ENCODE measurements around the gene GALNS.

The GALNS gene

DNA sequence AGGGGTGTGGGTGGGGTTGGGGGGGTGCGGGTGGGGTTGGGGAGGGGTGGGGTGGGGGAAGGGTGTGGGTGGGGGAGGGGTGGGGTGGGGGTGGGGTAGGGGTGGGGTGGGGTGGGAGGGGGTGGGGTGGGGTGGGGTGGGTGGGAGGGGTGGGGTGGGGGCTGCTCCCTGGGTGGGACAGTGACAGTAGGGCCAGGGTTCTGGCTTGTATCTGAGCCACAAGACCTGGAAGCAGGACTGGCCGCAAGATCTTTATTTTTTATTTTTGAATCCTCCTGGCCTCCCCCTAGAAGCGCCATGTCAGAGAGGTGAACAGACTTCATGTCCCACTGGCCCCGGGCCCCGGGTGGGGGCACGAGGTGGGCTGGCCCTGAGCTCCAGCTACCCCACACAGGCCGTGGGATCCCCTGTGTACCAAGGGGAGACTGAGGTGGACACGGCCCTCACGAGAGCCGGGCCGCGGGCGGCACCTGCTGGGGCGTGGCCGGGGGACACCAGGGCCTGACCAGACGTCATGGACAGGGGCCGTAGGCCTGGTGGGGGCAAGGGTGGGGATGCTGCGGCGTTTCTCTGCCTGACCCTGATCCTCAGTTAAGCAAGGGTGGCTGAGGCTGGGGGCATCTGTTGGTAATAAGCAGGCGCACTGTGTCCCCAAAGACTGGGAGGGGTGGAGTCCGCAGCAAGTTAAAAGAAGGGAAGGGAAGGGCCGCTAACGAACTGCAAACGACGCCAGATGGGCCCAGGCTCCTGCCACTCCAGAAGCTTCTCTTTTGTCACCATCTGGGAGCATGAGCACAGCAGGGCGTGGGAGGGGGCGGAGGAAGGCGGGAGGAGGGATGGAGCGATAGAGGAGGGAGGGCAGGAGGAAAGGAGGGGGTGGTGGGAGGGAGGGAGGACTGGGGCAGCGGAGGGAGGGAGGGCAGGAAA, 32.0 kb upstream of the GALNS start:
- Histone ChIP-seq H3F3A (ENCODE audit: low read depth) (no peaks in the 10 kb centered on the region), H3K9ac (ENCODE audit: low read depth, low read length, poor library complexity, severe bottlenecking) (no peak overlapping the region), H3K27me3 (ENCODE audit: insufficient read depth, low read length, poor library complexity, severe bottlenecking) (no peaks in the 10 kb centered on the region), H4K20me1 (ENCODE audit: insufficient read depth, low read length, poor library complexity, severe bottlenecking) (no peaks in the 10 kb centered on the region), H3K4me2 (ENCODE audit: low read depth, low read length, poor library complexity, severe bottlenecking) (no peak overlapping the region), H2AFZ (ENCODE audit: low read length) (no peak overlapping the region), H3K9me2 (replicated peaks; ENCODE audit: low read depth, low read length) (no peaks in the 10 kb centered on the region), H3K79me2 (ENCODE audit: insufficient read depth, low read length) (no peaks in the 10 kb centered on the region), H3K4me1 (ENCODE audit: insufficient read depth, low read length, poor library complexity, severe bottlenecking) (no peaks in the 10 kb centered on the region), H3K4me3 (ENCODE audit: low read length, poor library complexity, severe bottlenecking) (no peak overlapping the region), H3K36me3 (ENCODE audit: insufficient read depth, low read length) (peaks cover 44% of the 10 kb centered on the region; the same call in 1 of the 2 replicates), H3K9me3 (ENCODE audit: insufficient read depth, low read depth, low read length) (no peaks in the 10 kb centered on the region)
- TF ChIP-seq, protein P1, sequence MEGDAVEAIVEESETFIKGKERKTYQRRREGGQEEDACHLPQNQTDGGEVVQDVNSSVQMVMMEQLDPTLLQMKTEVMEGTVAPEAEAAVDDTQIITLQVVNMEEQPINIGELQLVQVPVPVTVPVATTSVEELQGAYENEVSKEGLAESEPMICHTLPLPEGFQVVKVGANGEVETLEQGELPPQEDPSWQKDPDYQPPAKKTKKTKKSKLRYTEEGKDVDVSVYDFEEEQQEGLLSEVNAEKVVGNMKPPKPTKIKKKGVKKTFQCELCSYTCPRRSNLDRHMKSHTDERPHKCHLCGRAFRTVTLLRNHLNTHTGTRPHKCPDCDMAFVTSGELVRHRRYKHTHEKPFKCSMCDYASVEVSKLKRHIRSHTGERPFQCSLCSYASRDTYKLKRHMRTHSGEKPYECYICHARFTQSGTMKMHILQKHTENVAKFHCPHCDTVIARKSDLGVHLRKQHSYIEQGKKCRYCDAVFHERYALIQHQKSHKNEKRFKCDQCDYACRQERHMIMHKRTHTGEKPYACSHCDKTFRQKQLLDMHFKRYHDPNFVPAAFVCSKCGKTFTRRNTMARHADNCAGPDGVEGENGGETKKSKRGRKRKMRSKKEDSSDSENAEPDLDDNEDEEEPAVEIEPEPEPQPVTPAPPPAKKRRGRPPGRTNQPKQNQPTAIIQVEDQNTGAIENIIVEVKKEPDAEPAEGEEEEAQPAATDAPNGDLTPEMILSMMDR (conservative IDR thresholded peaks at IDR 0.05; ENCODE audit: low read length): no peak
- TF ChIP-seq EZH2phosphoT487 (IDR thresholded peaks at IDR 0.05; ENCODE audit: borderline replicate concordance): no peak

GRCh38 chr16:88888057-88888456, 31.3 kb upstream of the GALNS start:
- no peaks in the 10 kb centered on the region for H3K27me3 ChIP-seq (ENCODE audit: insufficient read depth, low read length, poor library complexity, severe bottlenecking)
- peaks cover 49% of the 10 kb centered on the region; the same call in 1 of the 2 replicates for H3K36me3 ChIP-seq (ENCODE audit: insufficient read depth, low read length)
- H3K4me3 ChIP-seq (ENCODE audit: low read length, poor library complexity, severe bottlenecking): no peak overlapping the region
- H3F3A ChIP-seq (ENCODE audit: low read depth): no peaks in the 10 kb centered on the region
- H3K9ac ChIP-seq (ENCODE audit: low read depth, low read length, poor library complexity, severe bottlenecking): no peak overlapping the region
- no peak overlapping the region for H3K4me2 ChIP-seq (ENCODE audit: low read depth, low read length, poor library complexity, severe bottlenecking)
- H2AFZ ChIP-seq (ENCODE audit: low read length): no peak overlapping the region
- H3K9me2 ChIP-seq (replicated peaks; ENCODE audit: low read depth, low read length): no peaks in the 10 kb centered on the region
- H3K4me1 ChIP-seq (ENCODE audit: insufficient read depth, low read length, poor library complexity, severe bottlenecking): no peaks in the 10 kb centered on the region
- no peaks in the 10 kb centered on the region for H4K20me1 ChIP-seq (ENCODE audit: insufficient read depth, low read length, poor library complexity, severe bottlenecking)
- H3K79me2 ChIP-seq (ENCODE audit: insufficient read depth, low read length): no peaks in the 10 kb centered on the region
- TF ChIP-seq, protein P1 (conservative IDR thresholded peaks at IDR 0.05; ENCODE audit: low read length): no peak
- H3K9me3 ChIP-seq (ENCODE audit: insufficient read depth, low read depth, low read length): no peaks in the 10 kb centered on the region

DNA sequence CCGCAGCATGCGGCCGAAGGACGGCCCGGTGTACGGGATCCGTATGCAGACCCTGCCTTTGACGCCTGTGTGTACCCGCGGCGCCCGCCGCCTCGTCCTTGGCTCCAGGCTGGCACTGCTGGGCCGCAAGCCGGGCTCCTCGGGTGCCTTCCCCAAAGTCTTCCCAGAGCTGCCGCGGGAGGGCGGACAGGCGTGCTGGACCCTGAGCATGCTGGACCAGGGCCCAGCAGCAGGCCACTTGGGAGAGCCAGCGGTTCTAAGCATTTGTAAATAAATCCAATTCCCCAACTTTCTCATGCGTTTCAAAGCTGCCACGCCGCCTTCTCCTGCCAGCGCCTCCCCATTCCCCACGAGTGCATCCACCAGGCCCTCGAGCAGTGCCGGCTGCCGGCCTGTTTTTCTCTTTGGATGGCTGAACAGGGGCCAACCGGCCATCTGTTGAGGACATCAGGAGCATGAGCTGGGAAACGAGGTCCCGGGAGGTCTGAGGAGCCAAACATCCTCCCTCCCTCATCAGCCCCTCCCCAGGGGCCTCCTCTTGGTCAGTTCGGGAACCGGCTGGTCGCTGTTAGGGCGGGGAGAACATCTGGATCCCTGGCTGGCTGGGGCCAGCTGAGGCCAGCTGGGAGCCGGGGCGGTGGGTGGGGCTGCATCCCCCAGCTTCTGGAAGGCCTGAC, 30.2 kb upstream of the GALNS start:
- no peaks in the 10 kb centered on the region for H3K4me1 ChIP-seq (ENCODE audit: insufficient read depth, low read length, poor library complexity, severe bottlenecking)
- no peak overlapping the region for H3K9ac ChIP-seq (ENCODE audit: low read depth, low read length, poor library complexity, severe bottlenecking)
- H3F3A ChIP-seq (ENCODE audit: low read depth): no peaks in the 10 kb centered on the region
- no peaks in the 10 kb centered on the region for H3K9me2 ChIP-seq (replicated peaks; ENCODE audit: low read depth, low read length)
- no peaks in the 10 kb centered on the region for H3K27me3 ChIP-seq (ENCODE audit: insufficient read depth, low read length, poor library complexity, severe bottlenecking)
- no peaks in the 10 kb centered on the region for H4K20me1 ChIP-seq (ENCODE audit: insufficient read depth, low read length, poor library complexity, severe bottlenecking)
- H3K79me2 ChIP-seq (ENCODE audit: insufficient read depth, low read length): no peaks in the 10 kb centered on the region
- TF ChIP-seq, protein P1 (conservative IDR thresholded peaks at IDR 0.05; ENCODE audit: low read length): no peak
- no peak for TF ChIP-seq EZH2phosphoT487 (IDR thresholded peaks at IDR 0.05; ENCODE audit: borderline replicate concordance)
- no peak overlapping the region for H3K4me3 ChIP-seq (ENCODE audit: low read length, poor library complexity, severe bottlenecking)
- peaks cover 53% of the 10 kb centered on the region; the same call in 1 of the 2 replicates for H3K36me3 ChIP-seq (ENCODE audit: insufficient read depth, low read length)
- no peak overlapping the region for H2AFZ ChIP-seq (ENCODE audit: low read length)
- H3K9me3 ChIP-seq (ENCODE audit: insufficient read depth, low read depth, low read length): no peaks in the 10 kb centered on the region
- H3K4me2 ChIP-seq (ENCODE audit: low read depth, low read length, poor library complexity, severe bottlenecking): no peak overlapping the region

All from Loucy (cell line).